Endothelial cell of umbilical vein (primary cell): ENCODE measurements around the gene ZSCAN2. TPM values are rescaled to one million over a fixed set of nuclear protein-coding genes. Genes with fewer than 3 reads are reported as not detected.

Experiments used
- BruUV-seq: library from RNA; stranded (reverse); fragments of 400-500 nt; replicated peaks from 2 replicates; lab custom pipeline; 2021; lab: Mats Ljungman, UMichigan
- CTCF ChIA-PET: fragments of 300-600, 350-600 bp; sonication (Branson Sonifier 250); formaldehyde crosslinking; loops from one replicate; lab custom pipeline; 2021; ENCODE audit warnings: antibody characterized with exemption, inconsistent platforms; lab: Charles Lee
- POLR2A ChIA-PET: fragments of 300-600, 350-600 bp; sonication (Branson Sonifier 250); formaldehyde crosslinking; loops from one replicate; lab custom pipeline; 2021; ENCODE audit warnings: antibody characterized with exemption, inconsistent platforms; lab: Charles Lee
- DNase-seq: peaks from one replicate; pipeline ENCODE4 v3.0.0-alpha.2; 2011; ENCODE audit warnings: low read depth, low spot score
- FAIRE-seq: peaks from 2 replicates; lab custom pipeline; 2011; peaks lifted over from hg19 to GRCh38; lab: Jason Lieb, UNC
- H2AFZ ChIP-seq: 2 replicates; pipeline ENCODE4 v1.6.0; 2012; ENCODE audit warnings: low read depth, low read length, control low read depth, inconsistent platforms
- H3K27ac ChIP-seq: 2 replicates; pipeline ENCODE4 v1.5.1; 2011; ENCODE audit warnings: low read depth, mild to moderate bottlenecking, control low read depth, low read length, moderate library complexity; ENCODE audit not compliant: insufficient read depth
- H3K27me3 ChIP-seq, 2 experiments: 2 replicates each; pipeline versions ENCODE4 v1.6.0 to v1.6.1; 2011; ENCODE audit warnings: low read length in 2 of 2, mixed read lengths in 1 of 2; ENCODE audit not compliant: control insufficient read depth in 2 of 2, insufficient read depth in 2 of 2
- H3K36me3 ChIP-seq, 2 experiments: 2 replicates in 1 of 2; 3 replicates in 1 of 2; pipeline ENCODE4 v1.5.1; 2011; ENCODE audit warnings: low read length in 2 of 2, mild to moderate bottlenecking in 1 of 2, moderate library complexity in 1 of 2; ENCODE audit not compliant: control insufficient read depth in 2 of 2, insufficient read depth in 2 of 2; ENCODE audit errors: extremely low read depth in 1 of 2
- H3K4me1 ChIP-seq: 3 replicates; pipeline ENCODE4 v1.5.1; 2011; ENCODE audit warnings: mild to moderate bottlenecking, low read length; ENCODE audit not compliant: control insufficient read depth, insufficient read depth; ENCODE audit errors: extremely low read depth
- H3K4me2 ChIP-seq: 2 replicates; pipeline ENCODE4 v1.6.1; 2011; ENCODE audit warnings: low read length, control low read depth, mixed read lengths; ENCODE audit not compliant: insufficient read depth
- H3K4me3 ChIP-seq, 3 experiments: fragments of 200-600 bp in 1 of 3; sonication (generic), shearing (Covaris generic) in 1 of 3; replicated peaks in 1 of 3; 2 replicates each; pipeline ENCODE4 v1.5.1; 2011 to 2016; ENCODE audit warnings: control low read depth in 3 of 3, low read length in 3 of 3, mild to moderate bottlenecking in 2 of 3, inconsistent platforms in 1 of 3, low read depth in 1 of 3, moderate library complexity in 1 of 3; ENCODE audit not compliant: insufficient read depth in 1 of 3
- H3K79me2 ChIP-seq: 2 replicates; pipeline ENCODE4 v1.6.0; 2012; ENCODE audit warnings: low read length, inconsistent platforms; ENCODE audit not compliant: control insufficient read depth, insufficient read depth
- H3K9ac ChIP-seq: replicated peaks from 2 replicates; pipeline ENCODE3; 2011; ENCODE audit warnings: low read length, control low read depth; ENCODE audit not compliant: insufficient read depth; ENCODE audit errors: extremely low read depth
- H3K9me1 ChIP-seq: replicated peaks from 3 replicates; pipeline ENCODE4 v1.6.0; 2011; ENCODE audit warnings: mild to moderate bottlenecking, low read length; ENCODE audit not compliant: control insufficient read depth, insufficient read depth; ENCODE audit errors: extremely low read depth
- H3K9me3 ChIP-seq: replicated peaks from 2 replicates; pipeline ENCODE4 v1.5.1; 2012; ENCODE audit warnings: low read length, inconsistent platforms; ENCODE audit not compliant: control insufficient read depth, insufficient read depth
- H4K20me1 ChIP-seq: replicated peaks from 2 replicates; pipeline ENCODE3; 2011; ENCODE audit warnings: mild to moderate bottlenecking, low read length; ENCODE audit not compliant: control insufficient read depth, insufficient read depth; ENCODE audit errors: extremely low read depth
- FOS ChIP-seq: IDR thresholded peaks from 2 replicates; pipeline ENCODE4 v1.6.1; 2011; ENCODE audit warnings: mild to moderate bottlenecking, low read length, moderate library complexity, borderline replicate concordance; ENCODE audit not compliant: insufficient read depth
- GATA2 ChIP-seq: IDR thresholded peaks from 2 replicates; pipeline ENCODE4 v1.7.0; 2011; ENCODE audit warnings: low read depth, mild to moderate bottlenecking, moderate library complexity, mixed read lengths, low read length; ENCODE audit not compliant: insufficient read length, insufficient read depth
- JUN ChIP-seq: IDR thresholded peaks from 2 replicates; pipeline ENCODE4 v1.6.1; 2011; ENCODE audit warnings: borderline replicate concordance, low read depth; ENCODE audit not compliant: insufficient read length, insufficient read depth
- MYC ChIP-seq: IDR thresholded peaks from one replicate; pipeline ENCODE4 v1.6.1; 2011; ENCODE audit warnings: mild to moderate bottlenecking, low read depth, low read length
- dilution Hi-C: fragments of 300-500 bp; cut with MboI; formaldehyde crosslinking; loops from one replicate; pipeline ENCODE4 v1.15.0; 2019; ENCODE audit warnings: low sequenced_read_pairs; ENCODE audit not compliant: extremely low pct_ligation_motif_present
- intact Hi-C: fragments of 100-400 bp; cut with micrococcal nuclease; formaldehyde crosslinking; loops from one replicate; pipeline ENCODE4 v1.10.0; 2022
- polyA plus RNA-seq, 4 experiments: library from polyadenylated mRNA; depleted of rRNA in 3 of 4; stranded (reverse) in 3 of 4; unstranded in 1 of 4; fragments of >200 nt; gene quantifications; 2 replicates each; pipeline versions ENCODE4 v1.2.1 to v1.2.3, GENCODE V29; 2011 to 2012; ENCODE audit warnings: missing spikeins in 1 of 4
- total RNA-seq: library from RNA; stranded (reverse); gene quantifications from 2 replicates; pipeline ENCODE4 v1.2.3, GENCODE V29; 2021
- TF ChIP-seq, protein P1 (sequence below), 2 donors: IDR thresholded peaks; 1 replicate in 1 of 2; 2 replicates in 1 of 2; pipeline ENCODE4 v1.5.1; 2011; ENCODE audit warnings: low read length in 2 of 2, mild to moderate bottlenecking in 2 of 2, moderate library complexity in 2 of 2, control low read depth in 1 of 2, inconsistent platforms in 1 of 2, low read depth in 1 of 2; ENCODE audit not compliant: insufficient read depth in 1 of 2; ENCODE audit errors: extremely low read depth in 1 of 2
- TF ChIP-seq, protein P2 (sequence below): IDR thresholded peaks from 2 replicates; pipeline ENCODE4 v1.6.1; 2011; ENCODE audit not compliant: insufficient read depth, insufficient read length

ZSCAN2 gene
- total and polyA plus RNA-seq, 2 donors (not counting 3 experiments of a cell fraction or from before 2014, with no cell fraction given) = 12.9 to 13.5 TPM

- H3K9ac ChIP-seq = no peak overlapping the region
- H3K4me1 ChIP-seq = no peaks in the 10 kb centered on the region
- no peaks in the 10 kb centered on the region for H4K20me1 ChIP-seq
- dilution Hi-C loops (no loop called here), intact Hi-C loops (no loop called here)
- H3K79me2 ChIP-seq = peaks cover 2% of the 10 kb centered on the region
- H3K27ac ChIP-seq = no peak overlapping the region
- ChIA-PET CTCF (interaction anchor here (1.3 kb wide), 1 partner anchor 13 kb away, joined by 3 read pairs; no protein-coding TSS in a partner anchor), POLR2A (no interaction called here)
- H3K4me2 ChIP-seq = no peak overlapping the region
- H3K9me1 ChIP-seq = no peaks in the 10 kb centered on the region
- TF ChIP-seq, protein P1, sequence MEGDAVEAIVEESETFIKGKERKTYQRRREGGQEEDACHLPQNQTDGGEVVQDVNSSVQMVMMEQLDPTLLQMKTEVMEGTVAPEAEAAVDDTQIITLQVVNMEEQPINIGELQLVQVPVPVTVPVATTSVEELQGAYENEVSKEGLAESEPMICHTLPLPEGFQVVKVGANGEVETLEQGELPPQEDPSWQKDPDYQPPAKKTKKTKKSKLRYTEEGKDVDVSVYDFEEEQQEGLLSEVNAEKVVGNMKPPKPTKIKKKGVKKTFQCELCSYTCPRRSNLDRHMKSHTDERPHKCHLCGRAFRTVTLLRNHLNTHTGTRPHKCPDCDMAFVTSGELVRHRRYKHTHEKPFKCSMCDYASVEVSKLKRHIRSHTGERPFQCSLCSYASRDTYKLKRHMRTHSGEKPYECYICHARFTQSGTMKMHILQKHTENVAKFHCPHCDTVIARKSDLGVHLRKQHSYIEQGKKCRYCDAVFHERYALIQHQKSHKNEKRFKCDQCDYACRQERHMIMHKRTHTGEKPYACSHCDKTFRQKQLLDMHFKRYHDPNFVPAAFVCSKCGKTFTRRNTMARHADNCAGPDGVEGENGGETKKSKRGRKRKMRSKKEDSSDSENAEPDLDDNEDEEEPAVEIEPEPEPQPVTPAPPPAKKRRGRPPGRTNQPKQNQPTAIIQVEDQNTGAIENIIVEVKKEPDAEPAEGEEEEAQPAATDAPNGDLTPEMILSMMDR (IDR thresholded peaks at IDR 0.05; ENCODE audit: extremely low read depth in 1 of 2, insufficient read depth in 1 of 2, low read depth in 1 of 2, low read length in 2 of 2) = no peak
- TF ChIP-seq, protein P2, sequence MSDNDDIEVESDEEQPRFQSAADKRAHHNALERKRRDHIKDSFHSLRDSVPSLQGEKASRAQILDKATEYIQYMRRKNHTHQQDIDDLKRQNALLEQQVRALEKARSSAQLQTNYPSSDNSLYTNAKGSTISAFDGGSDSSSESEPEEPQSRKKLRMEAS = no peak
- TF ChIP-seq JUN (no peak), MYC (no peak), FOS (no peak), GATA2 (no peak)
- H3K36me3 ChIP-seq = peaks cover 24 to 44% of the 10 kb centered on the region in 2 experiments
- H3K4me3 ChIP-seq = no peak overlapping the region
- no peaks in the 10 kb centered on the region for H3K27me3 ChIP-seq
- DNase-seq = no peak
- no peak for FAIRE-seq
- no TSS peak for BruUV-seq
- H3K9me3 ChIP-seq = no peaks in the 10 kb centered on the region
- no peak overlapping the region for H2AFZ ChIP-seq
Measured at GRCh38 chr15:84645496-84645895, 44.7 kb downstream of the ZSCAN2 start.
